ENCODE results near the gene SYNGR3. TPM values are rescaled to one million over a fixed set of nuclear protein-coding genes. Genes with fewer than 3 reads are reported as not detected.

Gene SYNGR3
- total RNA-seq, 2 donors from 2014 or later: 0.49 to 1.5 TPM

GRCh38 chr16:1974157-1975070 is 15.4 kb upstream of the SYNGR3 start:
- no peak overlapping the region for H3K27ac ChIP-seq
- no peak for TF ChIP-seq CTCF (IDR thresholded peaks at IDR 0.05)
- no peak overlapping the region for H3K4me3 ChIP-seq
- no peaks in the 10 kb centered on the region for H3K9me3 ChIP-seq
- ATAC-seq (ENCODE audit: insufficient number of reproducible peaks, low FRiP score, low read depth) (no peak), DNase-seq (ENCODE audit: low spot score) (no peak)
- no peaks in the 10 kb centered on the region for H3K27me3 ChIP-seq (replicated peaks; ENCODE audit: insufficient read depth)
- H3K4me1 ChIP-seq (ENCODE audit: control insufficient read depth in 1 of 2, low read depth in 2 of 2): peaks cover 14 to 22% of the 10 kb centered on the region in 2 donors
- H3K36me3 ChIP-seq: peaks cover 46% of the 10 kb centered on the region

GRCh38 chr16:1975432-1976215 is 14.1 kb upstream of the SYNGR3 start:
- Histone ChIP-seq H3K36me3 (peaks cover 46% of the 10 kb centered on the region), H3K27ac (no peak overlapping the region), H3K4me3 (no peak overlapping the region), H3K27me3 (replicated peaks; ENCODE audit: insufficient read depth) (no peaks in the 10 kb centered on the region), H3K4me1 (ENCODE audit: control insufficient read depth in 1 of 2, low read depth in 2 of 2) (peaks cover 14 to 21% of the 10 kb centered on the region in 2 donors), H3K9me3 (no peaks in the 10 kb centered on the region)
- DNase-seq (ENCODE audit: low spot score) (no peak), ATAC-seq (ENCODE audit: insufficient number of reproducible peaks, low FRiP score, low read depth) (no peak)
- no peak for TF ChIP-seq CTCF (IDR thresholded peaks at IDR 0.05)

GRCh38 chr16:1976216-1976520 is 13.6 kb upstream of the SYNGR3 start:
- Histone ChIP-seq H3K4me1 (ENCODE audit: control insufficient read depth in 1 of 2, low read depth in 2 of 2) (peaks cover 9 to 16% of the 10 kb centered on the region in 2 donors), H3K4me3 (no peak overlapping the region), H3K27me3 (replicated peaks; ENCODE audit: insufficient read depth) (no peaks in the 10 kb centered on the region), H3K9me3 (no peaks in the 10 kb centered on the region), H3K27ac (no peak overlapping the region), H3K36me3 (peaks cover 46% of the 10 kb centered on the region)
- no peak for TF ChIP-seq CTCF (IDR thresholded peaks at IDR 0.05)
- no peak for DNase-seq (ENCODE audit: low spot score)
- no peak for ATAC-seq (ENCODE audit: insufficient number of reproducible peaks, low FRiP score, low read depth)

- peaks cover 7 to 13% of the 10 kb centered on the region in 2 donors for H3K4me1 ChIP-seq (ENCODE audit: control insufficient read depth in 1 of 2, low read depth in 2 of 2)
- no peak overlapping the region for H3K27ac ChIP-seq
- peaks cover 46% of the 10 kb centered on the region for H3K36me3 ChIP-seq
- TF ChIP-seq CTCF (IDR thresholded peaks at IDR 0.05): no peak
- no peak overlapping the region for H3K4me3 ChIP-seq
- ATAC-seq (ENCODE audit: insufficient number of reproducible peaks, low FRiP score, low read depth) (no peak), DNase-seq (ENCODE audit: low spot score) (no peak)
- no peaks in the 10 kb centered on the region for H3K27me3 ChIP-seq (replicated peaks; ENCODE audit: insufficient read depth)
- H3K9me3 ChIP-seq: no peaks in the 10 kb centered on the region
Observed at GRCh38 chr16:1976951-1977874, 12.6 kb upstream of the SYNGR3 start.
